T-cell (primary cell): ENCODE data around the gene MAN1A1. TPM values are rescaled to one million over a fixed set of nuclear protein-coding genes. Genes with fewer than 3 reads are reported as not detected.

Experiments
- ATAC-seq, 4 experiments: fragments of 200-7000 bp in 3 of 4; fragments of 150-1000 bp in 1 of 4; cut with Tn5 transposase; replicated peaks in 1 of 4; 1 replicate in 3 of 4; 2 replicates in 1 of 4; pipeline ENCODE4 v1.10.0; 2021; ENCODE audit warnings: moderate library complexity in 3 of 4, mild to moderate bottlenecking in 2 of 4, moderate number of reproducible peaks in 1 of 4
- CTCF ChIA-PET, 2 donors: fragments of 300-600 bp; sonication (Branson Sonifier 250); formaldehyde crosslinking; loops; one replicate each; lab custom pipeline; 2022; ENCODE audit warnings: antibody characterized with exemption in 2 of 2; lab: Charles Lee
- POLR2A ChIA-PET, 2 donors: fragments of 300-600 bp; sonication (Branson Sonifier 250); formaldehyde crosslinking; loops; one replicate each; lab custom pipeline; 2022; ENCODE audit warnings: antibody characterized with exemption in 2 of 2; lab: Charles Lee
- DNase-seq, 35 experiments: peaks; one replicate each; pipeline versions ENCODE4 v3.0.0 to v3.0.0-alpha.2; 2013 to 2023
- H3K27ac ChIP-seq: one replicate; pipeline ENCODE4 v1.5.1; 2013; ENCODE audit warnings: low read length
- H3K27me3 ChIP-seq, 2 experiments: replicated peaks in 1 of 2; 1 replicate in 1 of 2; 2 replicates in 1 of 2; pipeline versions ENCODE4 v1.6.1 to v1.7.0; 2013; ENCODE audit warnings: low read length in 1 of 2, mixed read lengths in 1 of 2; ENCODE audit not compliant: control insufficient read depth in 2 of 2, insufficient read depth in 2 of 2; ENCODE audit errors: extremely low read depth in 1 of 2
- H3K36me3 ChIP-seq, 2 donors: 1 replicate in 1 of 2; 2 replicates in 1 of 2; pipeline versions ENCODE4 v1.6.1 to v1.7.0; 2013; ENCODE audit warnings: low read length in 1 of 2; ENCODE audit not compliant: control insufficient read depth in 2 of 2, insufficient read depth in 1 of 2; ENCODE audit errors: extremely low read depth in 1 of 2
- H3K4me1 ChIP-seq, 2 experiments: 1 replicate in 1 of 2; 2 replicates in 1 of 2; pipeline versions ENCODE4 v1.6.1 to v1.7.0; 2013; ENCODE audit warnings: low read length in 2 of 2, mixed read lengths in 1 of 2; ENCODE audit not compliant: insufficient read depth in 2 of 2, control insufficient read depth in 1 of 2; ENCODE audit errors: extremely low read depth in 1 of 2
- H3K4me3 ChIP-seq, 2 donors: 1 replicate in 1 of 2; 2 replicates in 1 of 2; pipeline versions ENCODE4 v1.5.1 to v1.7.0; 2013; ENCODE audit warnings: mild to moderate bottlenecking in 2 of 2, low read length in 1 of 2, moderate library complexity in 1 of 2; ENCODE audit not compliant: control insufficient read depth in 1 of 2; ENCODE audit errors: extremely low read depth in 1 of 2
- H3K9me3 ChIP-seq: 2 replicates; pipeline ENCODE4 v1.7.0; 2013
- H3K27ac Mint-ChIP-seq, 2 donors: one replicate each; pipeline ENCODE4 v1.8.0; 2020 to 2021; ENCODE audit warnings: mild to moderate bottlenecking in 2 of 2, mixed read lengths in 2 of 2
- H3K27me3 Mint-ChIP-seq, 2 donors: one replicate each; pipeline ENCODE4 v1.8.0; 2021 to 2022; ENCODE audit warnings: mixed read lengths in 2 of 2
- H3K36me3 Mint-ChIP-seq: one replicate; pipeline ENCODE4 v1.8.0; 2021; ENCODE audit warnings: mixed read lengths
- H3K4me1 Mint-ChIP-seq, 3 donors: one replicate each; pipeline ENCODE4 v1.8.0; 2020 to 2022; ENCODE audit warnings: mixed read lengths in 3 of 3, mild to moderate bottlenecking in 1 of 3
- H3K4me3 Mint-ChIP-seq, 3 donors: one replicate each; pipeline ENCODE4 v1.8.0; 2020 to 2022; ENCODE audit warnings: mild to moderate bottlenecking in 3 of 3, mixed read lengths in 3 of 3, moderate library complexity in 3 of 3
- H3K9me3 Mint-ChIP-seq, 3 donors: one replicate each; pipeline ENCODE4 v1.8.0; 2020 to 2022; ENCODE audit warnings: mixed read lengths in 3 of 3
- WGBS: methylation state at CpG from one replicate; pipeline ENCODE4 v1.1.5; 2013; ENCODE audit warnings: missing lambda C conversion rate; ENCODE audit not compliant: insufficient coverage; 5-methylcytosine and 5-hydroxymethylcytosine counted together
- total RNA-seq, 35 experiments: library from RNA in 6 of 35; stranded (reverse) in 6 of 35; fragments of 120-200 nt in 1 of 35; gene quantifications; one replicate each; pipeline versions ENCODE4 v1.2.1 to v1.2.4 and lab custom pipeline; 2013 to 2026

MAN1A1 gene
- total RNA-seq, 5 donors from 2014 or later (not counting 1 experiment from before 2014, with no cell fraction given): 9.4 to 13.6 (median 12.3) TPM

GRCh38 chr6:119337252-119337651 lies 12.3 kb downstream of the MAN1A1 start:
- Mint-ChIP-seq H3K9me3 (no peaks in the 10 kb centered on the region), H3K4me3 (no peak overlapping the region), H3K36me3 (no peaks in the 10 kb centered on the region), H3K27ac (peak overlapping the region in 1 of 2 donors; percentile 0), H3K4me1 (peaks cover 25 to 40% (median 40%) of the 10 kb centered on the region in 3 donors), H3K27me3 (no peaks in the 10 kb centered on the region)
- Histone ChIP-seq H3K27me3 (no peaks in the 10 kb centered on the region), H3K9me3 (no peaks in the 10 kb centered on the region), H3K4me1 (peaks cover 0 to 4% of the 10 kb centered on the region in 2 experiments), H3K4me3 (no peak overlapping the region), H3K36me3 (peaks cover 0 to 4% of the 10 kb centered on the region in 2 donors), H3K27ac (no peak overlapping the region)
- WGBS: no CpG with 5 or more reads among the region's 5 CpGs
- ATAC-seq (no peak), DNase-seq (no peak)
- ChIA-PET POLR2A (interaction anchor here in 1 of 2 donors (0.8 kb wide), 1 partner anchor 9 kb away, joined by 3 read pairs; no protein-coding TSS in a partner anchor), CTCF (interaction anchor here (0.6 to 1.6 kb wide), 4 partner anchors 10 to 1717 kb away, joined by 3 to 7 read pairs (median 4); no protein-coding TSS in a partner anchor)

GRCh38 chr6:119334535-119335264 lies 14.9 kb downstream of the MAN1A1 start:
- Histone ChIP-seq H3K27ac (no peak overlapping the region), H3K4me1 (peaks cover 0 to 3% of the 10 kb centered on the region in 2 experiments), H3K36me3 (peaks cover 0 to 4% of the 10 kb centered on the region in 2 donors), H3K9me3 (no peaks in the 10 kb centered on the region), H3K27me3 (no peaks in the 10 kb centered on the region), H3K4me3 (no peak overlapping the region)
- DNase-seq: no peak
- Mint-ChIP-seq H3K27me3 (no peaks in the 10 kb centered on the region), H3K27ac (no peak overlapping the region), H3K9me3 (no peaks in the 10 kb centered on the region), H3K36me3 (no peaks in the 10 kb centered on the region), H3K4me1 (peaks cover 17 to 31% (median 22%) of the 10 kb centered on the region in 3 donors), H3K4me3 (no peak overlapping the region)
- no CpG with 5 or more reads among the region's 1 CpG for WGBS
- no peak for ATAC-seq
- ChIA-PET POLR2A (interaction anchor here (0.6 to 1.6 kb wide), 2 partner anchors 9 to 671 kb away, joined by 4 read pairs; no protein-coding TSS in a partner anchor), CTCF (interaction anchor here (0.5 to 4.5 kb wide), 14 partner anchors 9 to 1971 kb away, joined by 3 to 23 read pairs (median 4); no protein-coding TSS in a partner anchor)

- H3K27ac Mint-ChIP-seq: no peak overlapping the region
- peaks cover 0 to 3% of the 10 kb centered on the region in 2 experiments for H3K4me1 ChIP-seq
- no CpG with 5 or more reads among the region's 3 CpGs for WGBS
- peaks cover 0 to 4% of the 10 kb centered on the region in 2 donors for H3K36me3 ChIP-seq
- peak; percentile 49 to 80 (median 61) for ATAC-seq
- no peaks in the 10 kb centered on the region for H3K27me3 Mint-ChIP-seq
- H3K27ac ChIP-seq: no peak overlapping the region
- no peak overlapping the region for H3K4me3 Mint-ChIP-seq
- peak in 1 of 35 experiments; percentile 60 for DNase-seq
- ChIA-PET CTCF (interaction anchor here (0.6 to 4.5 kb wide), 18 partner anchors 10 to 1972 kb away, joined by 3 to 23 read pairs (median 4); no protein-coding TSS in a partner anchor), POLR2A (interaction anchor here (0.6 to 1.6 kb wide), 2 partner anchors 10 to 670 kb away, joined by 4 read pairs; no protein-coding TSS in a partner anchor)
- H3K4me1 Mint-ChIP-seq: peaks cover 11 to 27% (median 15%) of the 10 kb centered on the region in 3 donors
- H3K4me3 ChIP-seq: no peak overlapping the region
- H3K9me3 Mint-ChIP-seq: no peaks in the 10 kb centered on the region
- no peaks in the 10 kb centered on the region for H3K9me3 ChIP-seq
- no peaks in the 10 kb centered on the region for H3K27me3 ChIP-seq
- H3K36me3 Mint-ChIP-seq: no peaks in the 10 kb centered on the region
Observed at GRCh38 chr6:119333707-119334295, 15.8 kb downstream of the MAN1A1 start.

- Mint-ChIP-seq H3K4me1 (peaks cover 6 to 29% (median 15%) of the 10 kb centered on the region in 3 donors), H3K9me3 (no peaks in the 10 kb centered on the region), H3K36me3 (no peaks in the 10 kb centered on the region), H3K27ac (no peak overlapping the region), H3K27me3 (no peaks in the 10 kb centered on the region), H3K4me3 (no peak overlapping the region)
- peaks cover 0 to 3% of the 10 kb centered on the region in 2 experiments for H3K4me1 ChIP-seq
- no peak for DNase-seq
- H3K27me3 ChIP-seq: no peaks in the 10 kb centered on the region
- ATAC-seq: no peak
- no peaks in the 10 kb centered on the region for H3K36me3 ChIP-seq
- H3K9me3 ChIP-seq: no peaks in the 10 kb centered on the region
- 83% methylated on average over 1 of the region's 5 CpGs for WGBS
- H3K27ac ChIP-seq: no peak overlapping the region
- POLR2A ChIA-PET: interaction anchor here in 1 of 2 donors (1.6 kb wide), 1 partner anchor 11 kb away, joined by 4 read pairs; no protein-coding TSS in a partner anchor
- CTCF ChIA-PET: interaction anchor here (0.6 to 4.5 kb wide), 10 partner anchors 11 to 532 kb away, joined by 3 to 23 read pairs (median 7); no protein-coding TSS in a partner anchor
- no peak overlapping the region for H3K4me3 ChIP-seq
Observed at GRCh38 chr6:119333063-119333609, 16.4 kb downstream of the MAN1A1 start.

- Histone ChIP-seq H3K27me3 (no peaks in the 10 kb centered on the region), H3K4me1 (peaks cover 0 to 3% of the 10 kb centered on the region in 2 experiments), H3K27ac (peak overlapping the region; percentile 4), H3K4me3 (no peak overlapping the region), H3K9me3 (no peaks in the 10 kb centered on the region), H3K36me3 (no peaks in the 10 kb centered on the region)
- POLR2A ChIA-PET: no interaction called here
- DNase-seq: no peak
- no peak overlapping the region for H3K27ac Mint-ChIP-seq
- CTCF ChIA-PET: interaction anchor here (0.7 to 4.5 kb wide), 4 partner anchors 12 to 1973 kb away, joined by 5 to 23 read pairs (median 13); no protein-coding TSS in a partner anchor
- H3K36me3 Mint-ChIP-seq: no peaks in the 10 kb centered on the region
- no peak for ATAC-seq
- H3K9me3 Mint-ChIP-seq: no peaks in the 10 kb centered on the region
- H3K4me1 Mint-ChIP-seq: peaks cover 6 to 22% (median 10%) of the 10 kb centered on the region in 3 donors
- H3K4me3 Mint-ChIP-seq: no peak overlapping the region
- no peaks in the 10 kb centered on the region for H3K27me3 Mint-ChIP-seq
- WGBS: no CpG with 5 or more reads among the region's 2 CpGs
Observed at GRCh38 chr6:119331663-119332286, 17.8 kb downstream of the MAN1A1 start.
